HG03280 (cell line): ENCODE data around the gene MTMR3.
"Not testable (repeated sequence)": the region's sequence is repeated elsewhere in the genome, so short reads cannot be mapped to it uniquely, and the experiment has no call there.

ENCODE experiments used
- ATAC-seq: cut with Tn5 transposase; IDR thresholded peaks from one replicate; pipeline ENCODE4 v1.9.1; 2021; ENCODE audit warnings: mild to moderate bottlenecking, moderate library complexity; ENCODE audit not compliant: unreplicated experiment

Gene MTMR3

GRCh38 chr22:30045901-30046715 lies 163.1 kb downstream of the MTMR3 start:
- no peak for ATAC-seq

GRCh38 chr22:30046716-30047363 lies 163.9 kb downstream of the MTMR3 start:
- no peak for ATAC-seq

DNA sequence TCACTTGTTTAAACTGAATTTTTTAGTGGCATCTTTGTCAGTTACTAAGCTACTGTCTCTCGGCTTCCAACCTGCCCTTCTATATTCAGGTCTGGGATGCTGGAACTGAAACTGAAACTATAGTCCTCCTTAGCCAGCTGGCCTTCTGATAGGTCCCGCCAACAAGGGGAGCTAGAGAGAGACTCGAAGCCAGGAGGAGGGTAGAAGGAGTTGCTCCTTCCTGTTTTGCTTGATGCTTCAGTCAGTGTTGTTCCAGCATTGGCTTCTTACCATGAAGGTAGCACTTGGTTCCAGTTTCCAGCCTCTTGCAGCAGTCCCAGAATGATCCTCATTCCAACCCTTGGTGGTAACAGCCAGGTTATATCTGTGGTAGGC lies 164.4 kb downstream of the MTMR3 start:
- ATAC-seq = no peak

DNA sequence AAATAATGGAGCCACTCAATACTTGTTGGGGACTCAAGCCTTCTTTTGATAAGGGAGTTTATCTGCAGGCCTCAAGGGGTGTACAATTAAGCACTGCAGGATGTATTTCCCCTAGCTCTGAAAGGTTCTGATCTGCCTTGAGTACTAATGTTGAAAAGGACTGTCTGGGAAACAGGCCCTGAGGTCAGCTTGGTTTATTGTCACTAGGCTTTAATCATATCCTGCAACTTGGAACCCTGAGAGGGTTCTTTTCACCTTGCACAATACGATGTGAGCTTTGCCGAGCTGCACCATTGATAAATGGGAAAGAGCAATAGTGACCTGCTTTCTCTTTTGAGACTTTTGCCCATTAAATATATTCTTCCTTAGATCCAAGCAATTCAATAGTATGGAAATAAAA lies 165.7 kb downstream of the MTMR3 start:
- ATAC-seq = no peak

DNA sequence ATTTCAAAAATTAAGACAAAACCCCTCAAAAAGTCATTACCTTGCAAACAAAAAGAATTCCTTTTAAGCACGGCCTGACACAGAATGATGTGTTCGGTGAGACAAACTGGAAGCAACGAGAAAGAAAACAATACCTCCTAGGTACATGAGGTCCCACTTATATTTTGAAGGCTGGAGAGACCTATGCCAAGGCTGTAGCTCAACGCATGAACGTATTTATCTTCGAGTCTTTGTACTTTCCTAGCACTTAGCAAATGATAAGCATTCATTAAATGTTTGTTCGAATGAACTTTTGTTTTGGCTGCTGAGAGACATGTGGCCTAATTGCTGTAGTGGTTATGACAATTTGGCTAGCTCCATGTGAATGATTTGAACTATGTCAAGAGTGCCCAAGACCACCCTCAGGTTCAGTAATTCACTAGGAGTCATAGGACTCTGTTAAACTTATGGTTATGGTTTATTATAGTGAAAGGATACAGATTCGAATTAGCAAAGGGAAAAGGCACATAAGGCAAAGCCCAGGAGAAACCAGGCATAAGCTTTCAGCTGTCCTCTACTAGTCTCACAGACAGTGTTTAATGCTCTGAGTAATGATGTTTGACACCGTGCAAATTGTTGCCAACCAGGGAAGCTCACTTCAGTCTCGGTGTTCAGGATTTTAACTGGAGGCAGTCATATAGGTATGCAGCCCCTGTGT lies 171.2 kb downstream of the MTMR3 start:
- ATAC-seq = no peak

DNA sequence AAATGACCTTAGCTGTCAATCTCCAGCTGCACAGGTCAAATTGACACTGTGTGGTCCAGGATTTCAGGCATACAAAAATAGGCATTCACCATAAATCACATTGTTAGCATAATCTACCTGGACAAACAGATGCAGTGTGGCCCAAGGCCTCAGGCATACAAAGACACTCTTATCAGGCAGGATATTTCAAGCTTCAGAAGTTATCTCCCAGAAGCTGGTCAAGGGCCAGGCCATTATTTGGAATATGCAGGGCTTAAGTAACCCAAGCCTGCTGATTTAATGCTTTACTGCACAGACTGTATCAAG lies 171.7 kb downstream of the MTMR3 start:
- no peak for ATAC-seq

- ATAC-seq = no peak
These were observed 173.0 kb downstream of the MTMR3 start for GRCh38 chr22:30056015-30056414.

GRCh38 chr22:30057375-30057774 lies 174.4 kb downstream of the MTMR3 start:
- ATAC-seq = no peak

DNA sequence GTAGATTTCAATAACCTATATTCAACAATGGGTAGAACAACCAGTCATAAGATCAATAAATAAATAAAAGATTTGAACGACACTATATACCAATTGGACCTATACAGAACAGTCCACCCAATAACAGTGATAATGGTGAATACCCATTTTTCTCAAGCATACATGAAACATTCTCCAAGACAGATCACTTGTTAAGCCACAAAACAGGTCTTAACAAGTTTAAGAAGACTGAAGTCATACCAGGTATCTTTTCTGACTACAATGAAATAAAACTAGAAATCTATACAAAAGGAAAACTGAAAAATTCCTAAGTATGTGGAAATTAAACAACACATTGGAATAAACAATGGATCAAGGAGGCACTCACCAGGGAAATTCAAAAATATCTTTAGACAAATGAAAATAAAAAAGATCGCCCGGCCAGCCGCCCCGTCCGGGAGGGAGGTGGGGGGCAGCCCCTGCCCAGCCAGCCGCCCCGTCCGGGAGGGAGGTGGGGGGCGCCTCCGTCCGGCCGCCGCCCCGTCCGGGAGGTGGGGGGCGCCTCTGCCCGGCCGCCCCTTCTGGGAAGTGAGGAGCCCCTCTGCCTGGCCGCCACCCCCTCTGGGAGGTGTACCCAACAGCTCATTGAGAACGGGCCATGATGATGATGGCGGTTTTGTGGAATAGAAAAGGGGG lies 176.5 kb downstream of the MTMR3 start:
- not testable (repeated sequence) for ATAC-seq

- ATAC-seq = not testable (repeated sequence)
These were observed 178.1 kb downstream of the MTMR3 start for GRCh38 chr22:30061094-30061493.

GRCh38 chr22:30062259-30062658 lies 179.3 kb downstream of the MTMR3 start:
- no peak for ATAC-seq

GRCh38 chr22:30062950-30063349 lies 180.0 kb downstream of the MTMR3 start:
- no peak for ATAC-seq

GRCh38 chr22:30064172-30064571 lies 181.2 kb downstream of the MTMR3 start:
- ATAC-seq = no peak

DNA sequence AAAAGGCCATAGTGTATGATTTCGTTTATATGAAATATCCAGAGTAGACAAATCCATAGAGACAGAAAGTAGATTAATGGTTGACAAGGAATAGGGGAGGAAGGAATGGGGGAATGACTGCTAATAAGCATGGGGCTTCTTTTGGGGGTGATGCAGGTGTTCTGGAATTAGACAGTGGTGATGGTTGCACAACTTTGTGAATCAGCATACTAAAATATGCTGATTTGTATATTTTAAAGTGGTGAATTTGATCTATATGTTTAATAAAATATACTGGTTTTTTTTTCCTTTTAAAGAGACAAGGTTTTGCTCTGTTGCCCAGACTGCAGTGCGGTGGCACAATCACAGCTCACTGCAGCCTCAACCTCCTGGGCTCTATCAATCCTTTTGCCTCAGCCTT lies 190.8 kb downstream of the MTMR3 start:
- no peak for ATAC-seq

DNA sequence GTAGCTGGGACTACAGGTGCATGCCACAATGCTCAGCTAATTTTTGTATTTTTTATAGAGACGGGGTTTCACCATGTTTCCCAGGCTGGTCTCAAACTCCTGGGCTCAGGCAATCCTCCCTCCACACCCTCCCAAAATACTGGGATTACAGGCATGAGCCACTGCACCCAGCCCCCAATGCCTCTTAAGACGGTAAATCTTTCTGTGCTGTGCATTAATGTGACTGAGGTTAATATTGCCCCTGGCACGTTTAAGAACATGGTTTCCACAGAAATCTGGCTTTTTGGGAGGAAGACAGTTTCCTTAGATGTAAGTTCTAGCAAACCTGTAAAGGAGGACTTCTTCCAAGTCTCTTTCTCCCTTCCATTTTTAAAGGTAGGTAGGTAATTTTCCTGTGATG lies 191.2 kb downstream of the MTMR3 start:
- no peak for ATAC-seq

GRCh38 chr22:30074994-30075393 lies 192.0 kb downstream of the MTMR3 start:
- no peak for ATAC-seq

- ATAC-seq = no peak
These were observed 194.4 kb downstream of the MTMR3 start for GRCh38 chr22:30077279-30077880.

GRCh38 chr22:30078320-30079311 lies 195.6 kb downstream of the MTMR3 start:
- ATAC-seq = no peak

DNA sequence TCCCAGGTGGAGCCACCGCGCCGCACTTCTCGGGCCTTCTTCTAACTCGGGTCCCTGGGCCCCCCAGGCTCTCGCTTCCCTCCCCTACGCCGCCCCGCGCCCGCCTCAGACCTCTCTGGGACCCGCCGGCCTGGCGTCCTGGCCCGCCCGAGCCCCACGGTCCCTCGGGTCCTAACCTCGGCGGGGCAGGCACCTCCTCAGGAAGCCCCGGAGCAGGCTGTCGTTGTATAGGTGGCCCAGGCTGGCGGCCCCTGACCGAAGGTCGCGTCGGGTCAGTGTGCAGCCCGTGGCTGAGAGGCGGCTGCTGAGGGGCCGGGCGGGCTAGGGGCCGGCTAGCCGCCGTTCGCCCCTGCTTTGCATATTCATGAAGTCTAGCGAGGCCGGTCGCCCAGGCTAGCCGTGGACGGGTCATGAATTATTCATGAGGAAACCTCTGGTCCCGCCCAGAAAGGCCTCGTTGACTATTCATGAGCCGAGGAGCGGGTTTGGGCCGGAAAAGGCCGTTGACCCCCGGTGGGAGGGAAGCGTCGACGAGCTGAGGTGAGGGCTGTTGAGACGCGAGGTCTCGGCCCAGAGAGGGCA lies 197.1 kb downstream of the MTMR3 start, which contains the start of gene HORMAD2:
TSS of gene HORMAD2 (plus strand) at position 513 of the 582 bp plus-strand sequence. CDS start 13,489 bp downstream, outside the sequence.
- ATAC-seq = no peak
